Measurements from ENCODE around the gene TCEAL3. TPM values are rescaled to one million over a fixed set of nuclear protein-coding genes. Genes with fewer than 3 reads are reported as not detected.

TCEAL3 gene
- total RNA-seq: 12.3 and 25.6 TPM in 2 replicates

GRCh38 chrX:103607364-103608305 lies at the start of gene TCEAL3:
Gene TCEAL3, plus strand, starts transcription at chrX:103607963. Its CDS starts 1,102 bp downstream, at chrX:103609065.

GRCh38 chrX:103585411-103586313 lies 22.1 kb upstream of the TCEAL3 start, which contains the start of gene TCEAL4:
Gene TCEAL4, plus strand, starts transcription at chrX:103585515. Its CDS starts 1,161 bp downstream, at chrX:103586676.

GRCh38 chrX:103628386-103629317 lies 20.9 kb downstream of the TCEAL3 start, which contains the start of gene TCEAL1:
Gene TCEAL1, plus strand, starts transcription at chrX:103628975. Its CDS starts 942 bp downstream, at chrX:103629917.

Other genes with a start within 250 kb of the TCEAL3 start
- gene BEX3, start 231.4 kb upstream of the TCEAL3 start, total RNA-seq: 298 and 309 TPM in 2 replicates
- gene RAB40A, start 88.5 kb upstream of the TCEAL3 start, total RNA-seq: under 0.01 TPM in 1 of 2 replicates, not detected in the other
- 25.0 and 29.6 TPM in 2 replicates for gene TCEAL4, start 22.4 kb upstream of the TCEAL3 start, total RNA-seq
- 10.3 and 20.0 TPM in 2 replicates for gene TCEAL1, start 21.0 kb downstream of the TCEAL3 start, total RNA-seq
- 382 and 609 TPM in 2 replicates for gene MORF4L2, start 78.7 kb downstream of the TCEAL3 start, total RNA-seq
- not detected in 2 replicates for gene TMEM31, start 102.9 kb downstream of the TCEAL3 start, total RNA-seq
- under 0.01 and 1.5 TPM in 2 replicates for gene PLP1, start 168.9 kb downstream of the TCEAL3 start, total RNA-seq
- under 0.01 TPM in 2 replicates for gene RAB9B, start 224.3 kb downstream of the TCEAL3 start, total RNA-seq